Transverse colon (tissue), 4 donors: ENCODE measurements around the gene DIAPH3. TPM values are rescaled to one million over a fixed set of nuclear protein-coding genes. Genes with fewer than 3 reads are reported as not detected.

ENCODE experiments used
- DNase-seq: peaks from one replicate; pipeline ENCODE4 v3.0.0-alpha.2; 2019
- H3K27ac ChIP-seq, 4 donors: fragments of 200-600 bp; sonication (generic); 2 replicates each; pipeline ENCODE4 v1.5.1; 2016 to 2018; ENCODE audit warnings: inconsistent platforms in 4 of 4
- H3K27me3 ChIP-seq: fragments of 200-600 bp; sonication (generic); 2 replicates; pipeline ENCODE4 v1.5.1; 2017; ENCODE audit warnings: inconsistent platforms
- H3K36me3 ChIP-seq, 4 donors: fragments of 200-600 bp; sonication (generic); 2 replicates each; pipeline ENCODE4 v1.5.1; 2017 to 2019; ENCODE audit warnings: inconsistent platforms in 4 of 4
- H3K4me1 ChIP-seq, 4 donors: fragments of 200-600 bp; sonication (generic); 2 replicates each; pipeline ENCODE4 v1.5.1; 2017 to 2020; ENCODE audit warnings: inconsistent platforms in 4 of 4
- H3K4me3 ChIP-seq, 4 donors: fragments of 200-600 bp; sonication (generic); 1 replicate in 1 of 4; 2 replicates in 3 of 4; pipeline versions ENCODE4 v1.5.1 to v1.6.1; 2017 to 2019; ENCODE audit warnings: inconsistent platforms in 4 of 4
- H3K9me3 ChIP-seq, 2 donors: fragments of 200-600 bp; sonication (generic); 2 replicates each; pipeline ENCODE4 v1.5.1; 2017 to 2019; ENCODE audit warnings: inconsistent platforms in 2 of 2
- EP300 ChIP-seq: sonication (generic); formaldehyde crosslinking; IDR thresholded peaks from one replicate; pipeline ENCODE4 v1.6.1; 2017; ENCODE audit warnings: antibody characterized with exemption, low read depth
- POLR2A ChIP-seq: fragments of 450-650 bp; IDR thresholded peaks from one replicate; pipeline ENCODE4 v1.6.1; 2016; ENCODE audit warnings: antibody characterized with exemption, mild to moderate bottlenecking, moderate library complexity
- POLR2AphosphoS5 ChIP-seq, 3 donors: sonication (generic); formaldehyde crosslinking; IDR thresholded peaks; one replicate each; pipeline ENCODE4 v1.6.1; 2016; ENCODE audit warnings: antibody characterized with exemption in 3 of 3
- WGBS, 2 donors: methylation state at CpG; one replicate each; pipeline ENCODE4 v1.1.5; 2018; ENCODE audit warnings: low coverage in 1 of 2; 5-methylcytosine and 5-hydroxymethylcytosine counted together
- in situ Hi-C, 4 donors: fragments of 200-750 bp; cut with MboI; loops; one replicate each; pipeline versions ENCODE4 v1.15.0 to v1.15.1; 2017; ENCODE audit warnings: low sequenced_read_pairs in 3 of 4, low pct_ligation_motif_present in 1 of 4, low pct_unique_long_range_greater_than_20kb in 1 of 4
- intact Hi-C: fragments of 100-400 bp; cut with DNase I; formaldehyde crosslinking; loops from one replicate; pipeline ENCODE4 v1.15.1; 2023; ENCODE audit warnings: low total_unique reads
- total RNA-seq, 4 donors: library from RNA; depleted of rRNA; stranded (reverse); fragments of >200 nt; gene quantifications; one replicate each; pipeline ENCODE4 v1.1.0, GENCODE V29; 2016
- TF ChIP-seq, protein P1 (sequence below), 5 experiments: fragments of 200-600 bp in 3 of 5; fragments of 450-650 bp in 2 of 5; sonication (generic) in 3 of 5; IDR thresholded peaks; 1 replicate in 2 of 5; 2 replicates in 3 of 5; pipeline ENCODE4 v1.5.1; 2016 to 2017; ENCODE audit warnings: antibody characterized with exemption in 5 of 5, inconsistent platforms in 3 of 5, mild to moderate bottlenecking in 2 of 5, moderate library complexity in 1 of 5

Gene DIAPH3
- total RNA-seq, 4 donors from 2014 or later, result 0.95 to 1.6 (median 1.2) TPM

DNA sequence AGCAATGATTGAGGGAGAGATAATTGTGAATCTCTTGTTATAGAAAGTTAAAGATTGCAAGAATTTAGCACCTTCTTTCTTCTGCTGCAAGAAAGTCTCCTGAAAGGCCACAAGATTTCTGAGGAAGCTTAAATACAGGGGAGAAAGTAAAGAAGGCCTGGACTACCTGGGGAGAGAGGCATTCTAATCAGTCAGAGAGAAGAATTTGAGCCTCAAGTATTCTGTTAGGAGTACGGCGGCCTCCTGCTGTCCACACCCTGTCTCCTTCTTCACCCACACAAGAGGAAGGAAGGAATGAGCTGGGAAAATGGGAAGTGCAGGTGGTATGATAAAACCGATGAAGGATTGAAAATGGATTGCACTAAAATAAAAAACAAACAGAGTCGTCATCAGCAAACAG lies 474.7 kb downstream of the DIAPH3 start:
- DNase-seq, result no peak
- TF ChIP-seq, protein P1, sequence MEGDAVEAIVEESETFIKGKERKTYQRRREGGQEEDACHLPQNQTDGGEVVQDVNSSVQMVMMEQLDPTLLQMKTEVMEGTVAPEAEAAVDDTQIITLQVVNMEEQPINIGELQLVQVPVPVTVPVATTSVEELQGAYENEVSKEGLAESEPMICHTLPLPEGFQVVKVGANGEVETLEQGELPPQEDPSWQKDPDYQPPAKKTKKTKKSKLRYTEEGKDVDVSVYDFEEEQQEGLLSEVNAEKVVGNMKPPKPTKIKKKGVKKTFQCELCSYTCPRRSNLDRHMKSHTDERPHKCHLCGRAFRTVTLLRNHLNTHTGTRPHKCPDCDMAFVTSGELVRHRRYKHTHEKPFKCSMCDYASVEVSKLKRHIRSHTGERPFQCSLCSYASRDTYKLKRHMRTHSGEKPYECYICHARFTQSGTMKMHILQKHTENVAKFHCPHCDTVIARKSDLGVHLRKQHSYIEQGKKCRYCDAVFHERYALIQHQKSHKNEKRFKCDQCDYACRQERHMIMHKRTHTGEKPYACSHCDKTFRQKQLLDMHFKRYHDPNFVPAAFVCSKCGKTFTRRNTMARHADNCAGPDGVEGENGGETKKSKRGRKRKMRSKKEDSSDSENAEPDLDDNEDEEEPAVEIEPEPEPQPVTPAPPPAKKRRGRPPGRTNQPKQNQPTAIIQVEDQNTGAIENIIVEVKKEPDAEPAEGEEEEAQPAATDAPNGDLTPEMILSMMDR (IDR thresholded peaks at IDR 0.05), result no peak
- TF ChIP-seq EP300 (no peak), POLR2A (no peak)
- intact Hi-C loops, result no loop called here

GRCh38 chr13:59686798-59687394 lies 476.8 kb downstream of the DIAPH3 start:
- WGBS, 2 donors, result 71 to 79% methylated on average over 1 to 2 of the region's 2 CpGs
- Histone ChIP-seq H3K4me1 (no peaks in the 10 kb centered on the region), H3K36me3 (no peaks in the 10 kb centered on the region), H3K9me3 (no peaks in the 10 kb centered on the region), H3K27me3 (no peaks in the 10 kb centered on the region), H3K4me3 (no peak overlapping the region), H3K27ac (no peak overlapping the region)
- TF ChIP-seq POLR2AphosphoS5 (IDR thresholded peaks at IDR 0.05), result no peak
- TF ChIP-seq, protein P1 (IDR thresholded peaks at IDR 0.05), result no peak
- TF ChIP-seq EP300, result no peak
- TF ChIP-seq POLR2A, result no peak
- intact Hi-C loops (no loop called here), in situ Hi-C loops (loop anchor here in 2 of 4 donors (10.0 to 25.0 kb wide), 4 partner anchors 225 to 750 kb away; no protein-coding TSS in a partner anchor)
- DNase-seq, result no peak

More for the DNA sequence above, 474.7 kb downstream of the DIAPH3 start:
- Histone ChIP-seq H3K4me1 (peaks cover 0 to 3% (median 1%) of the 10 kb centered on the region in 4 donors), H3K4me3 (no peak overlapping the region), H3K36me3 (no peaks in the 10 kb centered on the region), H3K27ac (no peak overlapping the region), H3K27me3 (no peaks in the 10 kb centered on the region), H3K9me3 (no peaks in the 10 kb centered on the region)
- in situ Hi-C loops, result loop anchor here in 2 of 4 donors (10.0 to 25.0 kb wide), 4 partner anchors 223 to 748 kb away; no protein-coding TSS in a partner anchor
- WGBS, 2 donors, result 93 to 100% methylated on average over 4 of the region's 4 CpGs

GRCh38 chr13:59684105-59684504 lies 479.6 kb downstream of the DIAPH3 start:
- intact Hi-C loops (no loop called here), in situ Hi-C loops (loop anchor here in 2 of 4 donors (10.0 to 25.0 kb wide), 4 partner anchors 228 to 753 kb away; no protein-coding TSS in a partner anchor)
- H3K27ac ChIP-seq, result no peak overlapping the region
- no peak for DNase-seq
- WGBS, 2 donors, result 84 to 85% methylated on average over 5 of the region's 5 CpGs
- no peak overlapping the region for H3K4me3 ChIP-seq
- H3K27me3 ChIP-seq, result no peaks in the 10 kb centered on the region
- H3K4me1 ChIP-seq, result no peaks in the 10 kb centered on the region
- TF ChIP-seq, protein P1 (IDR thresholded peaks at IDR 0.05), result no peak
- no peak for TF ChIP-seq POLR2AphosphoS5 (IDR thresholded peaks at IDR 0.05)
- no peak for TF ChIP-seq POLR2A
- no peak for TF ChIP-seq EP300
- H3K36me3 ChIP-seq, result no peaks in the 10 kb centered on the region
- H3K9me3 ChIP-seq, result no peaks in the 10 kb centered on the region

GRCh38 chr13:59681636-59682311 lies 482.0 kb downstream of the DIAPH3 start:
- WGBS, 2 donors, result 90 to 100% methylated on average over 1 of the region's 1 CpG
- Histone ChIP-seq H3K4me1 (no peaks in the 10 kb centered on the region), H3K9me3 (no peaks in the 10 kb centered on the region), H3K4me3 (no peak overlapping the region), H3K27ac (no peak overlapping the region), H3K36me3 (no peaks in the 10 kb centered on the region), H3K27me3 (no peaks in the 10 kb centered on the region)
- TF ChIP-seq POLR2A, result no peak
- TF ChIP-seq POLR2AphosphoS5 (IDR thresholded peaks at IDR 0.05), result no peak
- no peak for TF ChIP-seq EP300
- TF ChIP-seq, protein P1 (IDR thresholded peaks at IDR 0.05), result no peak
- no peak for DNase-seq
- intact Hi-C loops (no loop called here), in situ Hi-C loops (loop anchor here in 2 of 4 donors (10.0 to 25.0 kb wide), 4 partner anchors 231 to 756 kb away; no protein-coding TSS in a partner anchor)
